ENCODE data around the gene LRMDA.

LRMDA gene

DNA sequence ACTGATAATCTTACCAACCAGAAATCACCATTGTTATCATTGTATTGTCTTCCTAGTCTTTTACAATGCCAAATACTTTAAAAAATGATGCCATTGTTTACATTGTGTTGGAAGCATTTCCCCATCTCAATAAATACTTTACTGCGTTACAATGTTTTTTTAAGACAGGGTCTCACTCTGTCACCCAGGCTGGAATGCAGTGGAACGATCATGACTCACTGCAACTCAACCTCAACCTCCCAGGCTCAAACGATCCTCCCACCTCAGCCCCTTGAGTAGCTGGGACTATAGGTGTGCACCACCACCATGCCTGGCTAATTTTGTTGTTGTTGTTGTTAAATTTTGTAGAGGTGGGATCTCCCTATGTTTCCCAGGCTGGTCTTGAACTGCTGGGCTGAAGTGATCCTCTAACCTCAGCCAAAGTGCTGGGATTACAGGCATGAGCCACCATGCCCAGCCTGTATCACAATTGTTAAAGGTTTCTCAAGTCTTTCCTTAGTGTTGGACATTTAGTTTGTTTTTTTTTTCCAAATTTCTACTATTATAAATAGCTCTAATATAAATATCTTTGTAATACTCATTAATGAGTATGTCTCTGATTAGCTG lies 13.5 kb downstream of the LRMDA start:
- TF ChIP-seq TAF1 (IDR thresholded peaks at IDR 0.05; ENCODE audit: low read depth): no peak
- TF ChIP-seq CREB1 (IDR thresholded peaks at IDR 0.05; ENCODE audit: low read depth): no peak
- TF ChIP-seq REST (IDR thresholded peaks at IDR 0.05; ENCODE audit: low read depth): no peak
- no peak for TF ChIP-seq CEBPB (IDR thresholded peaks at IDR 0.05)
- TF ChIP-seq FOXM1 (IDR thresholded peaks at IDR 0.05; ENCODE audit: borderline replicate concordance, low read depth): no peak
- TF ChIP-seq USF1 (IDR thresholded peaks at IDR 0.05): no peak
- TF ChIP-seq TCF12 (IDR thresholded peaks at IDR 0.05; ENCODE audit: low read depth): no peak
- TF ChIP-seq MAX (IDR thresholded peaks at IDR 0.05): no peak
- no peak for TF ChIP-seq RAD21 (IDR thresholded peaks at IDR 0.05; ENCODE audit: low read depth)
- no peak for TF ChIP-seq NFIC (IDR thresholded peaks at IDR 0.05)
- no peak for TF ChIP-seq YY1 (IDR thresholded peaks at IDR 0.05; ENCODE audit: low read depth)
- TF ChIP-seq TEAD4 (IDR thresholded peaks at IDR 0.05): no peak
- TF ChIP-seq EGR1 (IDR thresholded peaks at IDR 0.05): no peak
- TF ChIP-seq ZBTB7A (IDR thresholded peaks at IDR 0.05; ENCODE audit: low read depth): no peak
- no peak for TF ChIP-seq EP300 (IDR thresholded peaks at IDR 0.05; ENCODE audit: borderline replicate concordance)

GRCh38 chr10:75446508-75446907 lies 15.1 kb downstream of the LRMDA start:
- TF ChIP-seq CREB1 (IDR thresholded peaks at IDR 0.05; ENCODE audit: low read depth) (no peak), REST (IDR thresholded peaks at IDR 0.05; ENCODE audit: low read depth) (no peak), EGR1 (IDR thresholded peaks at IDR 0.05) (no peak), USF1 (IDR thresholded peaks at IDR 0.05) (no peak), TCF12 (IDR thresholded peaks at IDR 0.05; ENCODE audit: low read depth) (no peak), NFIC (IDR thresholded peaks at IDR 0.05) (no peak), MAX (IDR thresholded peaks at IDR 0.05) (no peak), RAD21 (IDR thresholded peaks at IDR 0.05; ENCODE audit: low read depth) (no peak)

- TF ChIP-seq FOXM1 (IDR thresholded peaks at IDR 0.05; ENCODE audit: borderline replicate concordance, low read depth) (no peak), USF1 (IDR thresholded peaks at IDR 0.05) (no peak), EGR1 (IDR thresholded peaks at IDR 0.05) (no peak), EP300 (IDR thresholded peaks at IDR 0.05; ENCODE audit: borderline replicate concordance) (no peak), YY1 (IDR thresholded peaks at IDR 0.05; ENCODE audit: low read depth) (no peak), RAD21 (IDR thresholded peaks at IDR 0.05; ENCODE audit: low read depth) (no peak), TEAD4 (IDR thresholded peaks at IDR 0.05) (no peak), NFIC (IDR thresholded peaks at IDR 0.05) (no peak), CREB1 (IDR thresholded peaks at IDR 0.05; ENCODE audit: low read depth) (no peak), REST (IDR thresholded peaks at IDR 0.05; ENCODE audit: low read depth) (no peak), MAX (IDR thresholded peaks at IDR 0.05) (no peak), TAF1 (IDR thresholded peaks at IDR 0.05; ENCODE audit: low read depth) (no peak), CEBPB (IDR thresholded peaks at IDR 0.05) (no peak), TCF12 (IDR thresholded peaks at IDR 0.05; ENCODE audit: low read depth) (no peak), ZBTB7A (IDR thresholded peaks at IDR 0.05; ENCODE audit: low read depth) (no peak)
Observed at GRCh38 chr10:75448166-75448565, 16.7 kb downstream of the LRMDA start.

Data from Ishikawa (cell line).